WTC11 (cell line): ENCODE measurements around the gene ARHGAP10. TPM values are rescaled to one million over a fixed set of nuclear protein-coding genes. Genes with fewer than 3 reads are reported as not detected.

Experiments
- ATAC-seq: fragments of 200-7000 bp; cut with Tn5 transposase; 2 replicates; pipeline ENCODE4 v1.10.0; 2021; ENCODE audit warnings: mild to moderate bottlenecking, moderate library complexity
- CTCF ChIA-PET: fragments of 300-600 bp; sonication (Branson Sonifier 250); formaldehyde crosslinking; loops from one replicate; lab custom pipeline; 2021; ENCODE audit warnings: antibody characterized with exemption; lab: Charles Lee
- POLR2A ChIA-PET: fragments of 350-600 bp; sonication (Branson Sonifier 250); formaldehyde crosslinking; loops from one replicate; lab custom pipeline; 2021; ENCODE audit warnings: antibody characterized with exemption; lab: Charles Lee
- DNase-seq: peaks from one replicate; pipeline ENCODE4 v3.0.0; 2021; ENCODE audit warnings: low spot score
- H3K27ac Mint-ChIP-seq: 2 replicates; pipeline ENCODE4 v1.8.0; 2021; ENCODE audit warnings: mixed read lengths
- H3K27me3 Mint-ChIP-seq: 2 replicates; pipeline ENCODE4 v1.8.0; 2021; ENCODE audit warnings: low read depth, mild to moderate bottlenecking, moderate library complexity, mixed read lengths
- H3K36me3 Mint-ChIP-seq: 2 replicates; pipeline ENCODE4 v1.8.0; 2021; ENCODE audit warnings: mixed read lengths
- H3K4me1 Mint-ChIP-seq: 2 replicates; pipeline ENCODE4 v1.8.0; 2022; ENCODE audit warnings: mixed read lengths
- H3K4me3 Mint-ChIP-seq: 2 replicates; pipeline ENCODE4 v1.8.0; 2021; ENCODE audit warnings: mild to moderate bottlenecking, moderate library complexity, mixed read lengths
- H3K9me3 Mint-ChIP-seq: 2 replicates; pipeline ENCODE4 v1.8.0; 2021; ENCODE audit warnings: mixed read lengths
- ATF3 ChIP-seq: sonication (generic); formaldehyde crosslinking; conservative IDR thresholded peaks from 2 replicates; pipeline ENCODE4 v1.8.1; 2022; ENCODE audit warnings: mild to moderate bottlenecking, missing genetic modification reagents
- ATF6 ChIP-seq: sonication (generic); formaldehyde crosslinking; IDR thresholded peaks from 2 replicates; pipeline ENCODE4 v1.8.1; 2023; ENCODE audit warnings: mild to moderate bottlenecking, missing genetic modification reagents
- ETV6 ChIP-seq: sonication (generic); formaldehyde crosslinking; IDR thresholded peaks from 2 replicates; pipeline ENCODE4 v1.8.1; 2022; ENCODE audit warnings: mild to moderate bottlenecking, missing genetic modification reagents
- GABPB1 ChIP-seq: sonication (generic); formaldehyde crosslinking; IDR thresholded peaks from 2 replicates; pipeline ENCODE4 v1.8.1; 2023; ENCODE audit warnings: mild to moderate bottlenecking, missing genetic modification reagents
- GTF2I ChIP-seq: fragments of 250-450 bp; sonication (Bioruptor Pico); conservative IDR thresholded peaks from 2 replicates; pipeline ENCODE4 v1.4.0; 2021; ENCODE audit warnings: mild to moderate bottlenecking
- JUN ChIP-seq: sonication (generic); formaldehyde crosslinking; IDR thresholded peaks from 2 replicates; pipeline ENCODE4 v1.8.0; 2023; ENCODE audit warnings: mild to moderate bottlenecking, missing genetic modification reagents
- MYBL2 ChIP-seq: sonication (generic); formaldehyde crosslinking; IDR thresholded peaks from 2 replicates; pipeline ENCODE4 v1.8.1; 2023; ENCODE audit warnings: mild to moderate bottlenecking, moderate library complexity, missing genetic modification reagents
- NR3C1 ChIP-seq: sonication (generic); formaldehyde crosslinking; conservative IDR thresholded peaks from 2 replicates; pipeline ENCODE4 v1.8.1; 2023; ENCODE audit warnings: low read depth, mild to moderate bottlenecking, missing genetic modification reagents
- PRDM15 ChIP-seq: sonication (generic); formaldehyde crosslinking; IDR thresholded peaks from 2 replicates; pipeline ENCODE4 v1.8.0; 2022; ENCODE audit warnings: missing genetic modification reagents
- RELA ChIP-seq: sonication (generic); formaldehyde crosslinking; IDR thresholded peaks from 2 replicates; pipeline ENCODE4 v1.8.1; 2022; ENCODE audit warnings: missing genetic modification reagents, mild to moderate bottlenecking, borderline replicate concordance
- USF1 ChIP-seq: sonication (generic); formaldehyde crosslinking; IDR thresholded peaks from 2 replicates; pipeline ENCODE4 v1.8.0; 2022; ENCODE audit warnings: mild to moderate bottlenecking, missing genetic modification reagents
- ZNF121 ChIP-seq: sonication (generic); formaldehyde crosslinking; IDR thresholded peaks from 2 replicates; pipeline ENCODE4 v1.8.0; 2023; ENCODE audit warnings: missing genetic modification reagents
- ZNF317 ChIP-seq: sonication (generic); formaldehyde crosslinking; IDR thresholded peaks from 2 replicates; pipeline ENCODE4 v1.8.1; 2023; ENCODE audit warnings: low read depth, mild to moderate bottlenecking, moderate library complexity, missing genetic modification reagents, borderline replicate concordance
- total RNA-seq: library from RNA; stranded (reverse); gene quantifications from 3 replicates; pipeline ENCODE4 v1.2.3, GENCODE V29; 2021
- TF ChIP-seq, protein P1 (sequence below): sonication (generic); formaldehyde crosslinking; IDR thresholded peaks from 2 replicates; pipeline ENCODE4 v1.8.1; 2023; ENCODE audit warnings: mild to moderate bottlenecking, missing genetic modification reagents

Gene ARHGAP10
- total RNA-seq, 1 experiment from 2014 or later: 9.6 TPM

- POLR2A ChIA-PET: no interaction called here
- peaks cover 21% of the 10 kb centered on the region for H3K36me3 Mint-ChIP-seq
- peak overlapping the region; percentile 20; the same call in 1 of the 2 replicates for H3K27ac Mint-ChIP-seq
- peaks cover 14% of the 10 kb centered on the region for H3K4me1 Mint-ChIP-seq
- H3K9me3 Mint-ChIP-seq: peaks cover 34% of the 10 kb centered on the region
- DNase-seq (no peak), ATAC-seq (peak; percentile 64)
- CTCF ChIA-PET: interaction anchor here (0.7 kb wide), 1 partner anchor 597 kb away, joined by 3 read pairs; no protein-coding TSS in a partner anchor
- TF ChIP-seq ZNF121 (CRISPR knock-in tag): no peak
- TF ChIP-seq ATF6: no peak
- TF ChIP-seq RELA (CRISPR knock-in tag): no peak
- no peak for TF ChIP-seq ETV6
- no peak for TF ChIP-seq GTF2I (CRISPR knock-in tag)
- TF ChIP-seq, protein P1, sequence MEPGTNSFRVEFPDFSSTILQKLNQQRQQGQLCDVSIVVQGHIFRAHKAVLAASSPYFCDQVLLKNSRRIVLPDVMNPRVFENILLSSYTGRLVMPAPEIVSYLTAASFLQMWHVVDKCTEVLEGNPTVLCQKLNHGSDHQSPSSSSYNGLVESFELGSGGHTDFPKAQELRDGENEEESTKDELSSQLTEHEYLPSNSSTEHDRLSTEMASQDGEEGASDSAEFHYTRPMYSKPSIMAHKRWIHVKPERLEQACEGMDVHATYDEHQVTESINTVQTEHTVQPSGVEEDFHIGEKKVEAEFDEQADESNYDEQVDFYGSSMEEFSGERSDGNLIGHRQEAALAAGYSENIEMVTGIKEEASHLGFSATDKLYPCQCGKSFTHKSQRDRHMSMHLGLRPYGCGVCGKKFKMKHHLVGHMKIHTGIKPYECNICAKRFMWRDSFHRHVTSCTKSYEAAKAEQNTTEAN (CRISPR knock-in tag): no peak
- no peak for TF ChIP-seq GABPB1
- H3K27me3 Mint-ChIP-seq: no peaks in the 10 kb centered on the region
- H3K4me3 Mint-ChIP-seq: no peak overlapping the region
Measured at GRCh38 chr4:147975933-147976928, 244.3 kb downstream of the ARHGAP10 start.

DNA sequence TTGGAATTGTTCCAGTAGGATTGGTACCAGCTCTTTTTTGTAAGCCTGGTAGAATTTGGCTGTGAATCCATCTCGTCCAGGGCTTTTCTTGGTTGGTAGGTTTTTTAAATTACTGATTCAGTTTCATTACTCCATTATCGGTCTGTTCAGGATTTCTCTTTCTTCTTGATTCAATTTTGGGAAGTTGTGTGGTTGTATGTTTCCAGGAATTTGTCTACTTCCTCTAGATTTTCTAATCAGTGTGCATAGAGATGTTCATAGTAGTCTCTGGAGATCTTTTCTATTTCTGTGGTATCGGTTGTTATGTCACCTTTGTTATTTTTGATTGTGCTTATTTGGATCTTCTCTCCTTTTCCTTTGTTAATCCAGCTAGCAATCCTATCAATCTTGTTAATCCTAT is 248.7 kb downstream of the ARHGAP10 start:
- no peak for DNase-seq
- Mint-ChIP-seq H3K27ac (no peak overlapping the region), H3K36me3 (0 out of 2 replicates have a peak, but pooled peaks cover 7% of the 10 kb centered on the region), H3K4me1 (peaks cover 22% of the 10 kb centered on the region), H3K9me3 (peaks cover 14% of the 10 kb centered on the region), H3K27me3 (no peaks in the 10 kb centered on the region), H3K4me3 (no peak overlapping the region)
- TF ChIP-seq NR3C1 (CRISPR knock-in tag): no peak
- no peak for TF ChIP-seq ATF3
- no peak for TF ChIP-seq USF1 (CRISPR knock-in tag)
- TF ChIP-seq GABPB1: no peak
- TF ChIP-seq ZNF121 (CRISPR knock-in tag): no peak
- no peak for TF ChIP-seq PRDM15 (CRISPR knock-in tag)
- TF ChIP-seq ZNF317: no peak
- no peak for TF ChIP-seq MYBL2
- no peak for TF ChIP-seq JUN (CRISPR knock-in tag)
- no peak for ATAC-seq
- POLR2A ChIA-PET: no interaction called here
- CTCF ChIA-PET: no interaction called here
